HepG2 (cell line): Measurements from ENCODE around the gene OGG1. TPM values are rescaled to one million over a fixed set of nuclear protein-coding genes. Genes with fewer than 3 reads are reported as not detected.

Experiments used
- SALL2 ChIP-seq: sonication (generic); formaldehyde crosslinking; IDR thresholded peaks from 2 replicates; pipeline ENCODE4 v1.8.1; 2023; ENCODE audit warnings: mild to moderate bottlenecking, missing genetic modification reagents, inconsistent platforms
- SMC3 ChIP-seq: IDR thresholded peaks from 2 replicates; pipeline ENCODE4 v1.6.1; 2011; ENCODE audit warnings: low read length, improper control_type of control experiment
- ZNF296 ChIP-seq: sonication (generic); formaldehyde crosslinking; conservative IDR thresholded peaks from 2 replicates; pipeline ENCODE4 v1.5.0; 2020; ENCODE audit warnings: mild to moderate bottlenecking, missing genetic modification reagents
- ZNF749 ChIP-seq: sonication (generic); formaldehyde crosslinking; IDR thresholded peaks from 2 replicates; pipeline ENCODE4 v1.8.0; 2022; ENCODE audit warnings: mild to moderate bottlenecking, missing genetic modification reagents, moderate library complexity, borderline replicate concordance
- polyA plus RNA-seq, 8 experiments: library from polyadenylated mRNA; depleted of rRNA in 3 of 8; stranded (reverse) in 7 of 8; unstranded in 1 of 8; fragments of >200 nt; fragmentation: Illumina TruSeq in 4 of 8; extraction: Trizol in 4 of 8; gene quantifications; 2 replicates each; pipeline versions ENCODE4 v1.2.1 to v1.2.3, GENCODE V29; 2011 to 2016; ENCODE audit warnings: low read depth in 4 of 8, missing spikeins in 1 of 8, mixed read lengths in 1 of 8; ENCODE audit not compliant: insufficient read depth in 1 of 8
- total RNA-seq, 5 experiments: library from RNA; depleted of rRNA; stranded (reverse); fragments of >200 nt; fragmentation: Illumina TruSeq; extraction: Trizol; gene quantifications; 2 replicates each; pipeline ENCODE4 v1.2.3, GENCODE V29; 2016; ENCODE audit warnings: low read depth in 1 of 5
- TF ChIP-seq, protein P1 (sequence below): sonication (generic); formaldehyde crosslinking; IDR thresholded peaks from 2 replicates; pipeline ENCODE4 v1.4.0; 2020; ENCODE audit warnings: missing genetic modification reagents, borderline replicate concordance
- TF ChIP-seq, protein P2 (sequence below): sonication (generic); formaldehyde crosslinking; IDR thresholded peaks from 2 replicates; pipeline ENCODE4 v1.8.1; 2023; ENCODE audit warnings: mild to moderate bottlenecking, moderate library complexity, missing genetic modification reagents

Gene OGG1
- total and polyA plus RNA-seq, 2 of the 13 experiments (the other 11 are each of a cell fraction or from before 2014, with no cell fraction given), result 28.7 to 33.2 TPM

DNA sequence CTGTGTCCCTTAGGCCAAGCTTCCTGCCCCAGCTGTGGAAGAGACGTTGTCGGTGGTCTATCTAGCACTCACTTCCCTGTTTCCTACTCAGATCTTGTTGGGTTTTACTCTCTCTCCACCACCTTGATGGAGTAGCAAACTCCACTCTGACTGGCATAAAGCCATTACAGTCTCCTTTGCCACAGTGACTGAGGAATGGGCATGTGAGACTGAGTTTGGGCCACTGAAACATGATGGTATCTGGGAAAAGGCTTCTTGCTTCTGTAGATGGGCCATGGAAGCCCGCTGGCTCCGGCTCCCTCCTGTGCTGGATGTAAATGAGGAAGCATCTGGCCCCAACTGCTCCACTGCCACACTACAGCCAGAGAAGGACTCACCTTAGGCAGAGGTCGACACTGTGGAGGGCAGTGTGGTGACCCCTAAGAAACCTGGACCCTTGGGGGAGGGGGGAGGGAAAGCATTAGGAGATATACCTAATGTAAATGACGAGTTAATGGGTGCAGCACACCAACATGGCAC is 29.4 kb downstream of the OGG1 start (continued):
- TF ChIP-seq, protein P1, sequence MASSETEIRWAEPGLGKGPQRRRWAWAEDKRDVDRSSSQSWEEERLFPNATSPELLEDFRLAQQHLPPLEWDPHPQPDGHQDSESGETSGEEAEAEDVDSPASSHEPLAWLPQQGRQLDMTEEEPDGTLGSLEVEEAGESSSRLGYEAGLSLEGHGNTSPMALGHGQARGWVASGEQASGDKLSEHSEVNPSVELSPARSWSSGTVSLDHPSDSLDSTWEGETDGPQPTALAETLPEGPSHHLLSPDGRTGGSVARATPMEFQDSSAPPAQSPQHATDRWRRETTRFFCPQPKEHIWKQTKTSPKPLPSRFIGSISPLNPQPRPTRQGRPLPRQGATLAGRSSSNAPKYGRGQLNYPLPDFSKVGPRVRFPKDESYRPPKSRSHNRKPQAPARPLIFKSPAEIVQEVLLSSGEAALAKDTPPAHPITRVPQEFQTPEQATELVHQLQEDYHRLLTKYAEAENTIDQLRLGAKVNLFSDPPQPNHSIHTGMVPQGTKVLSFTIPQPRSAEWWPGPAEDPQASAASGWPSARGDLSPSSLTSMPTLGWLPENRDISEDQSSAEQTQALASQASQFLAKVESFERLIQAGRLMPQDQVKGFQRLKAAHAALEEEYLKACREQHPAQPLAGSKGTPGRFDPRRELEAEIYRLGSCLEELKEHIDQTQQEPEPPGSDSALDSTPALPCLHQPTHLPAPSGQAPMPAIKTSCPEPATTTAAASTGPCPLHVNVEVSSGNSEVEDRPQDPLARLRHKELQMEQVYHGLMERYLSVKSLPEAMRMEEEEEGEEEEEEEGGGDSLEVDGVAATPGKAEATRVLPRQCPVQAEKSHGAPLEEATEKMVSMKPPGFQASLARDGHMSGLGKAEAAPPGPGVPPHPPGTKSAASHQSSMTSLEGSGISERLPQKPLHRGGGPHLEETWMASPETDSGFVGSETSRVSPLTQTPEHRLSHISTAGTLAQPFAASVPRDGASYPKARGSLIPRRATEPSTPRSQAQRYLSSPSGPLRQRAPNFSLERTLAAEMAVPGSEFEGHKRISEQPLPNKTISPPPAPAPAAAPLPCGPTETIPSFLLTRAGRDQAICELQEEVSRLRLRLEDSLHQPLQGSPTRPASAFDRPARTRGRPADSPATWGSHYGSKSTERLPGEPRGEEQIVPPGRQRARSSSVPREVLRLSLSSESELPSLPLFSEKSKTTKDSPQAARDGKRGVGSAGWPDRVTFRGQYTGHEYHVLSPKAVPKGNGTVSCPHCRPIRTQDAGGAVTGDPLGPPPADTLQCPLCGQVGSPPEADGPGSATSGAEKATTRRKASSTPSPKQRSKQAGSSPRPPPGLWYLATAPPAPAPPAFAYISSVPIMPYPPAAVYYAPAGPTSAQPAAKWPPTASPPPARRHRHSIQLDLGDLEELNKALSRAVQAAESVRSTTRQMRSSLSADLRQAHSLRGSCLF (CRISPR knock-in tag), result no peak
- TF ChIP-seq, protein P2, sequence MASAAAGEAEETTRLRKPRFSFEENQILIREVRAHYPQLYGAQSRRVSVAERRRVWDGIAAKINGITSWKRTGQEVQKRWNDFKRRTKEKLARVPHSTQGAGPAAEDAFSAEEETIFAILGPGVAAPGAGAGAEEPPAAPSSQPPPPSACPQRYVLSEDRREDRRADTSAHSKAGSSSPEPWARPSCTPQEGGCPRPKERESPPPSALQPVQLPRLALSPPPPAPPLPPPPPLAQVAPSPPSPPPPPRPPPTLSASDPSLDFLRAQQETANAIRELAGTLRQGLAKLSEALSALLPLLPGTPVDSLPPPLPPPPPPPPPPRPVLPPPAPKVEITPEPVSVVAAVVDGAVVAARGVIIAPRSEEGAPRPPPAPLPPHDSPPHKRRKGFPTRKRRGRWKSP (CRISPR knock-in tag), result no peak
- TF ChIP-seq SMC3 (no peak), ZNF749 (CRISPR knock-in tag) (no peak), ZNF296 (no peak), SALL2 (CRISPR knock-in tag) (no peak)
